Measurements from ENCODE around the gene KIF12. TPM values are rescaled to one million over a fixed set of nuclear protein-coding genes. Genes with fewer than 3 reads are reported as not detected.
A peak's percentile ranks its signal among the peaks of the same experiment; 100 is the strongest.

KIF12 gene
- total and polyA plus RNA-seq, 2 of the 13 experiments (the other 11 are each of a cell fraction or from before 2014, with no cell fraction given): 1.8 to 12.5 TPM

DNA sequence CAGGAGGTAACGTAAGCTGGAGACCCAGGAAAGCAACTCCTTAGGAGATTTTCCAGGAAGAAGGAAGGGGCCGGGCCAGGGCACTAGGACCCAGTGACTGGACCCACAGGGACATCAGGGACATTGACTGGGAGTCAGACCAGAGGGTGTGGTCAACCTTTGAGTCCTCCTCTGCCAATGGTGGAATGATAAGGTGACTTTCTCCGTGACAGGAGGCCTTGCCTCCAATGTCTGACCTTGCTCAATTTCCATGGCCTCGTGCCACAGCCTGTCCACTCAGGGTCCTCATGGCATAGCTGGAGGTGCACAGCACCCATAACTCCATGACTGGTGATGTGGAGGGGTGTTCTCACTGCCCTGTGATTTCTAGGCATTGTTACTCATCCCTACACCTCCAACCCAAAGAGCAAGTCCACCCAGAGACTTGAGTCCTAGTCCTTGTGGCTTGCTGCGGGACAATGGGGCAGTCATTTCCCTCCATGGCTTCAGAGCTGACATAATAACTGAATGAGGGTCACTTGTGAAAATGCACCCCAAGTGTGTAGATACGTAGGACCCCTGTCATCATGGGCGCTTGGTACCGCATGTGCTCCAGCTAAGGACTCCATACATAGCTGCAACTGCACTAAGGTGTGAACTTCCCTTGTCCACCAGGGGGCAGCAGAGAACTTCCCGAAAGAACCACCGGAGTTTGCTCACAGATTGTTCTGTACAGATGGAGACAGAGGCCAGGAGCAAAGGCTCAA lies 16.9 kb downstream of the KIF12 start (continued):
- TF ChIP-seq, protein P1, sequence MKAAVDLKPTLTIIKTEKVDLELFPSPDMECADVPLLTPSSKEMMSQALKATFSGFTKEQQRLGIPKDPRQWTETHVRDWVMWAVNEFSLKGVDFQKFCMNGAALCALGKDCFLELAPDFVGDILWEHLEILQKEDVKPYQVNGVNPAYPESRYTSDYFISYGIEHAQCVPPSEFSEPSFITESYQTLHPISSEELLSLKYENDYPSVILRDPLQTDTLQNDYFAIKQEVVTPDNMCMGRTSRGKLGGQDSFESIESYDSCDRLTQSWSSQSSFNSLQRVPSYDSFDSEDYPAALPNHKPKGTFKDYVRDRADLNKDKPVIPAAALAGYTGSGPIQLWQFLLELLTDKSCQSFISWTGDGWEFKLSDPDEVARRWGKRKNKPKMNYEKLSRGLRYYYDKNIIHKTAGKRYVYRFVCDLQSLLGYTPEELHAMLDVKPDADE (CRISPR knock-in tag; IDR thresholded peaks at IDR 0.05): no peak
- TF ChIP-seq ZIK1 (CRISPR knock-in tag; IDR thresholded peaks at IDR 0.05; ENCODE audit: borderline replicate concordance, low read depth) (peak; percentile 69), NR2F1 (CRISPR knock-in tag; IDR thresholded peaks at IDR 0.05) (no peak), IKZF1 (IDR thresholded peaks at IDR 0.05) (no peak), ZMAT3 (CRISPR knock-in tag; conservative IDR thresholded peaks at IDR 0.05) (0 out of 2 replicates have a peak, but pooled peaks have one; percentile 11), MXD4 (CRISPR knock-in tag; IDR thresholded peaks at IDR 0.05) (peak; percentile 88), MED13 (CRISPR knock-in tag; IDR thresholded peaks at IDR 0.05) (0 out of 2 replicates have a peak, but pooled peaks have one; percentile 31), NFIB (CRISPR knock-in tag; IDR thresholded peaks at IDR 0.05; ENCODE audit: borderline replicate concordance) (no peak), HOXD1 (CRISPR knock-in tag; IDR thresholded peaks at IDR 0.05) (no peak), KAT8 (CRISPR knock-in tag; IDR thresholded peaks at IDR 0.05) (peak; percentile 55; the same call in 1 of the 2 replicates), CBX1 (IDR thresholded peaks at IDR 0.05; ENCODE audit: low read depth) (no peak), ARID2 (CRISPR knock-in tag; IDR thresholded peaks at IDR 0.05; ENCODE audit: borderline replicate concordance) (no peak; the same call in 1 of the 2 replicates), ZNF564 (CRISPR knock-in tag; IDR thresholded peaks at IDR 0.05) (0 out of 2 replicates have a peak, but pooled peaks have one; percentile 29)
- TF ChIP-seq, protein P2, sequence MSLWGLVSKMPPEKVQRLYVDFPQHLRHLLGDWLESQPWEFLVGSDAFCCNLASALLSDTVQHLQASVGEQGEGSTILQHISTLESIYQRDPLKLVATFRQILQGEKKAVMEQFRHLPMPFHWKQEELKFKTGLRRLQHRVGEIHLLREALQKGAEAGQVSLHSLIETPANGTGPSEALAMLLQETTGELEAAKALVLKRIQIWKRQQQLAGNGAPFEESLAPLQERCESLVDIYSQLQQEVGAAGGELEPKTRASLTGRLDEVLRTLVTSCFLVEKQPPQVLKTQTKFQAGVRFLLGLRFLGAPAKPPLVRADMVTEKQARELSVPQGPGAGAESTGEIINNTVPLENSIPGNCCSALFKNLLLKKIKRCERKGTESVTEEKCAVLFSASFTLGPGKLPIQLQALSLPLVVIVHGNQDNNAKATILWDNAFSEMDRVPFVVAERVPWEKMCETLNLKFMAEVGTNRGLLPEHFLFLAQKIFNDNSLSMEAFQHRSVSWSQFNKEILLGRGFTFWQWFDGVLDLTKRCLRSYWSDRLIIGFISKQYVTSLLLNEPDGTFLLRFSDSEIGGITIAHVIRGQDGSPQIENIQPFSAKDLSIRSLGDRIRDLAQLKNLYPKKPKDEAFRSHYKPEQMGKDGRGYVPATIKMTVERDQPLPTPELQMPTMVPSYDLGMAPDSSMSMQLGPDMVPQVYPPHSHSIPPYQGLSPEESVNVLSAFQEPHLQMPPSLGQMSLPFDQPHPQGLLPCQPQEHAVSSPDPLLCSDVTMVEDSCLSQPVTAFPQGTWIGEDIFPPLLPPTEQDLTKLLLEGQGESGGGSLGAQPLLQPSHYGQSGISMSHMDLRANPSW (CRISPR knock-in tag; IDR thresholded peaks at IDR 0.05; ENCODE audit: borderline replicate concordance): peak; percentile 34; the same call in 1 of the 2 replicates
- TF ChIP-seq, protein P3, sequence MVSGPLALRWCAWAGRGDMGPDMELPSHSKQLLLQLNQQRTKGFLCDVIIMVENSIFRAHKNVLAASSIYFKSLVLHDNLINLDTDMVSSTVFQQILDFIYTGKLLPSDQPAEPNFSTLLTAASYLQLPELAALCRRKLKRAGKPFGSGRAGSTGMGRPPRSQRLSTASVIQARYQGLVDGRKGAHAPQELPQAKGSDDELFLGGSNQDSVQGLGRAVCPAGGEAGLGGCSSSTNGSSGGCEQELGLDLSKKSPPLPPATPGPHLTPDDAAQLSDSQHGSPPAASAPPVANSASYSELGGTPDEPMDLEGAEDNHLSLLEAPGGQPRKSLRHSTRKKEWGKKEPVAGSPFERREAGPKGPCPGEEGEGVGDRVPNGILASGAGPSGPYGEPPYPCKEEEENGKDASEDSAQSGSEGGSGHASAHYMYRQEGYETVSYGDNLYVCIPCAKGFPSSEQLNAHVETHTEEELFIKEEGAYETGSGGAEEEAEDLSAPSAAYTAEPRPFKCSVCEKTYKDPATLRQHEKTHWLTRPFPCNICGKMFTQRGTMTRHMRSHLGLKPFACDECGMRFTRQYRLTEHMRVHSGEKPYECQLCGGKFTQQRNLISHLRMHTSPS (CRISPR knock-in tag; IDR thresholded peaks at IDR 0.05; ENCODE audit: low read depth): no peak
- TF ChIP-seq, protein P4, sequence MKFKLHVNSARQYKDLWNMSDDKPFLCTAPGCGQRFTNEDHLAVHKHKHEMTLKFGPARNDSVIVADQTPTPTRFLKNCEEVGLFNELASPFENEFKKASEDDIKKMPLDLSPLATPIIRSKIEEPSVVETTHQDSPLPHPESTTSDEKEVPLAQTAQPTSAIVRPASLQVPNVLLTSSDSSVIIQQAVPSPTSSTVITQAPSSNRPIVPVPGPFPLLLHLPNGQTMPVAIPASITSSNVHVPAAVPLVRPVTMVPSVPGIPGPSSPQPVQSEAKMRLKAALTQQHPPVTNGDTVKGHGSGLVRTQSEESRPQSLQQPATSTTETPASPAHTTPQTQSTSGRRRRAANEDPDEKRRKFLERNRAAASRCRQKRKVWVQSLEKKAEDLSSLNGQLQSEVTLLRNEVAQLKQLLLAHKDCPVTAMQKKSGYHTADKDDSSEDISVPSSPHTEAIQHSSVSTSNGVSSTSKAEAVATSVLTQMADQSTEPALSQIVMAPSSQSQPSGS (CRISPR knock-in tag; IDR thresholded peaks at IDR 0.05): peak; percentile 25; the same call in 1 of the 2 replicates
- TF ChIP-seq, protein P5, sequence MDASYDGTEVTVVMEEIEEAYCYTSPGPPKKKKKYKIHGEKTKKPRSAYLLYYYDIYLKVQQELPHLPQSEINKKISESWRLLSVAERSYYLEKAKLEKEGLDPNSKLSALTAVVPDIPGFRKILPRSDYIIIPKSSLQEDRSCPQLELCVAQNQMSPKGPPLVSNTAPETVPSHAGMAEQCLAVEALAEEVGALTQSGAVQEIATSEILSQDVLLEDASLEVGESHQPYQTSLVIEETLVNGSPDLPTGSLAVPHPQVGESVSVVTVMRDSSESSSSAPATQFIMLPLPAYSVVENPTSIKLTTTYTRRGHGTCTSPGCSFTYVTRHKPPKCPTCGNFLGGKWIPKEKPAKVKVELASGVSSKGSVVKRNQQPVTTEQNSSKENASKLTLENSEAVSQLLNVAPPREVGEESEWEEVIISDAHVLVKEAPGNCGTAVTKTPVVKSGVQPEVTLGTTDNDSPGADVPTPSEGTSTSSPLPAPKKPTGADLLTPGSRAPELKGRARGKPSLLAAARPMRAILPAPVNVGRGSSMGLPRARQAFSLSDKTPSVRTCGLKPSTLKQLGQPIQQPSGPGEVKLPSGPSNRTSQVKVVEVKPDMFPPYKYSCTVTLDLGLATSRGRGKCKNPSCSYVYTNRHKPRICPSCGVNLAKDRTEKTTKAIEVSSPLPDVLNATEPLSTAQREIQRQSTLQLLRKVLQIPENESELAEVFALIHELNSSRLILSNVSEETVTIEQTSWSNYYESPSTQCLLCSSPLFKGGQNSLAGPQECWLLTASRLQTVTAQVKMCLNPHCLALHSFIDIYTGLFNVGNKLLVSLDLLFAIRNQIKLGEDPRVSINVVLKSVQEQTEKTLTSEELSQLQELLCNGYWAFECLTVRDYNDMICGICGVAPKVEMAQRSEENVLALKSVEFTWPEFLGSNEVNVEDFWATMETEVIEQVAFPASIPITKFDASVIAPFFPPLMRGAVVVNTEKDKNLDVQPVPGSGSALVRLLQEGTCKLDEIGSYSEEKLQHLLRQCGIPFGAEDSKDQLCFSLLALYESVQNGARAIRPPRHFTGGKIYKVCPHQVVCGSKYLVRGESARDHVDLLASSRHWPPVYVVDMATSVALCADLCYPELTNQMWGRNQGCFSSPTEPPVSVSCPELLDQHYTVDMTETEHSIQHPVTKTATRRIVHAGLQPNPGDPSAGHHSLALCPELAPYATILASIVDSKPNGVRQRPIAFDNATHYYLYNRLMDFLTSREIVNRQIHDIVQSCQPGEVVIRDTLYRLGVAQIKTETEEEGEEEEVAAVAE (CRISPR knock-in tag; IDR thresholded peaks at IDR 0.05; ENCODE audit: borderline replicate concordance): peak; percentile 77; the same call in 1 of the 2 replicates
